Activated CD8-positive, alpha-beta T cell treated with anti-CD3 and anti-CD28 coated beads, Interleukin-2, amount 10 ng/mL, durations not matched to agents 7 days and 5 days (primary cell): ENCODE measurements around the gene RASAL2. TPM values are rescaled to one million over a fixed set of nuclear protein-coding genes. Genes with fewer than 3 reads are reported as not detected.
"Not testable (repeated sequence)": the region's sequence is repeated elsewhere in the genome, so short reads cannot be mapped to it uniquely, and the experiment has no call there.

Experiments
- ATAC-seq: fragments of 150-1000 bp; cut with Tn5 transposase; one replicate; pipeline ENCODE4 v1.10.0; 2021; ENCODE audit warnings: moderate library complexity
- CTCF ChIA-PET: fragments of 350-600 bp; sonication (Branson Sonifier 250); formaldehyde crosslinking; loops from one replicate; lab custom pipeline; 2021; ENCODE audit warnings: antibody characterized with exemption; lab: Charles Lee
- POLR2A ChIA-PET: fragments of 350-600 bp; sonication (Branson Sonifier 250); formaldehyde crosslinking; loops from one replicate; lab custom pipeline; 2021; ENCODE audit warnings: antibody characterized with exemption; lab: Charles Lee
- DNase-seq: peaks from one replicate; pipeline ENCODE4 v3.0.0-alpha.2; 2020
- H3K27ac Mint-ChIP-seq: one replicate; pipeline ENCODE4 v1.8.0; 2021; ENCODE audit warnings: mild to moderate bottlenecking, mixed read lengths
- H3K27me3 Mint-ChIP-seq: one replicate; pipeline ENCODE4 v1.8.0; 2021; ENCODE audit warnings: low read depth, mixed read lengths
- H3K36me3 Mint-ChIP-seq: one replicate; pipeline ENCODE4 v1.8.0; 2021; ENCODE audit warnings: low read depth, mixed read lengths
- H3K4me1 Mint-ChIP-seq: one replicate; pipeline ENCODE4 v1.8.0; 2021; ENCODE audit warnings: low read depth, mixed read lengths
- H3K4me3 Mint-ChIP-seq: one replicate; pipeline ENCODE4 v1.8.0; 2021; ENCODE audit warnings: mild to moderate bottlenecking, mixed read lengths
- H3K9me3 Mint-ChIP-seq: one replicate; pipeline ENCODE4 v1.8.0; 2022; ENCODE audit warnings: mixed read lengths; ENCODE audit not compliant: insufficient read depth
- total RNA-seq, 2 experiments: library from RNA; stranded (reverse); gene quantifications; one replicate each; pipeline ENCODE4 v1.2.3, GENCODE V29; 2021

Gene RASAL2
- total RNA-seq, 2 experiments from 2014 or later: not detected

DNA sequence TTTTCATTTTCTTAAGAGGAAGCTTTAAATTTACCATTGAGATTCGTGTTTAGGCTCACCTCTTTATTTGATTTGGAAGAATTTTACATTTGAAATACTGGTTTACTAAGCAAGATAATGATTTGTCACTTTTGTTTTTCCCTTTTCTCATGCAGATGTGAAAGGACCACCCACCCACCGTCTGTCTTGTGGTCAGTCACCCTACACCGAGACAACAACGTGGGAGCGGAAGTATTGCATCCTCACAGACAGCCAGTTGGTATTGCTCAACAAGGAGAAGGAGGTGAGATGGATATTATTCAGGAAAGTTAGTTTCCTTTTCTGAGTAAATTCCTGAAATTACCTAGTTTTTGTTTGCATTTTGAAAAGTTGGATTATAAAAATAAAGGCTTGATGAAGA, 189.5 kb downstream of the RASAL2 start:
- no peak overlapping the region for H3K27ac Mint-ChIP-seq
- H3K4me3 Mint-ChIP-seq: no peak overlapping the region
- ATAC-seq: no peak
- ChIA-PET CTCF (interaction anchor here (1.3 kb wide), 1 partner anchor 27 kb away, joined by 6 read pairs; no protein-coding TSS in a partner anchor), POLR2A (no interaction called here)
- H3K36me3 Mint-ChIP-seq: no peaks in the 10 kb centered on the region
- no peaks in the 10 kb centered on the region for H3K9me3 Mint-ChIP-seq
- no peaks in the 10 kb centered on the region for H3K4me1 Mint-ChIP-seq
- H3K27me3 Mint-ChIP-seq: no peaks in the 10 kb centered on the region
- no peak for DNase-seq

- no peaks in the 10 kb centered on the region for H3K36me3 Mint-ChIP-seq
- POLR2A ChIA-PET: no interaction called here
- CTCF ChIA-PET: no interaction called here
- H3K9me3 Mint-ChIP-seq: no peaks in the 10 kb centered on the region
- no peaks in the 10 kb centered on the region for H3K27me3 Mint-ChIP-seq
- no peak for ATAC-seq
- no peak overlapping the region for H3K27ac Mint-ChIP-seq
- no peak for DNase-seq
- no peak overlapping the region for H3K4me3 Mint-ChIP-seq
- H3K4me1 Mint-ChIP-seq: no peaks in the 10 kb centered on the region
Measured at GRCh38 chr1:178284058-178284457, 190.2 kb downstream of the RASAL2 start.

- no peak overlapping the region for H3K27ac Mint-ChIP-seq
- no peaks in the 10 kb centered on the region for H3K9me3 Mint-ChIP-seq
- ATAC-seq (no peak), DNase-seq (no peak)
- H3K4me1 Mint-ChIP-seq: no peaks in the 10 kb centered on the region
- no peak overlapping the region for H3K4me3 Mint-ChIP-seq
- no peaks in the 10 kb centered on the region for H3K27me3 Mint-ChIP-seq
- ChIA-PET POLR2A (no interaction called here), CTCF (no interaction called here)
- H3K36me3 Mint-ChIP-seq: no peaks in the 10 kb centered on the region
Measured at GRCh38 chr1:178291166-178291565, 197.3 kb downstream of the RASAL2 start.

GRCh38 chr1:178294654-178295053, 200.8 kb downstream of the RASAL2 start:
- no peaks in the 10 kb centered on the region for H3K27me3 Mint-ChIP-seq
- H3K4me1 Mint-ChIP-seq: no peaks in the 10 kb centered on the region
- no peak overlapping the region for H3K27ac Mint-ChIP-seq
- no peak overlapping the region for H3K4me3 Mint-ChIP-seq
- DNase-seq: no peak
- ChIA-PET POLR2A (no interaction called here), CTCF (no interaction called here)
- no peaks in the 10 kb centered on the region for H3K9me3 Mint-ChIP-seq
- no peak for ATAC-seq
- H3K36me3 Mint-ChIP-seq: no peaks in the 10 kb centered on the region

GRCh38 chr1:178300352-178300699, 206.4 kb downstream of the RASAL2 start:
- POLR2A ChIA-PET: no interaction called here
- no peak overlapping the region for H3K4me3 Mint-ChIP-seq

GRCh38 chr1:178301141-178301540, 207.2 kb downstream of the RASAL2 start:
- Mint-ChIP-seq H3K27ac (no peak overlapping the region), H3K9me3 (no peaks in the 10 kb centered on the region), H3K36me3 (no peaks in the 10 kb centered on the region), H3K4me3 (no peak overlapping the region), H3K27me3 (no peaks in the 10 kb centered on the region), H3K4me1 (no peaks in the 10 kb centered on the region)
- CTCF ChIA-PET: interaction anchor here (1.1 to 2.5 kb wide), 3 partner anchors 10 to 200 kb away, joined by 3 to 46 read pairs (median 11); no protein-coding TSS in a partner anchor
- DNase-seq (no peak), ATAC-seq (no peak)
- POLR2A ChIA-PET: no interaction called here

More at GRCh38 chr1:178300352-178300699, 206.4 kb downstream of the RASAL2 start:
- Mint-ChIP-seq H3K4me1 (no peaks in the 10 kb centered on the region), H3K9me3 (no peaks in the 10 kb centered on the region), H3K27me3 (no peaks in the 10 kb centered on the region), H3K27ac (no peak overlapping the region), H3K36me3 (no peaks in the 10 kb centered on the region)
- CTCF ChIA-PET: interaction anchor here (0.9 to 2.5 kb wide), 10 partner anchors 11 to 703 kb away, joined by 3 to 46 read pairs (median 4); no protein-coding TSS in a partner anchor
- no peak for ATAC-seq
- no peak for DNase-seq

GRCh38 chr1:178307264-178307663, 213.4 kb downstream of the RASAL2 start:
- ChIA-PET POLR2A (no interaction called here), CTCF (no interaction called here)
- ATAC-seq (no peak), DNase-seq (no peak)
- Mint-ChIP-seq H3K9me3 (no peaks in the 10 kb centered on the region), H3K36me3 (no peaks in the 10 kb centered on the region), H3K4me3 (no peak overlapping the region), H3K27me3 (peaks cover 3% of the 10 kb centered on the region), H3K27ac (no peak overlapping the region), H3K4me1 (no peaks in the 10 kb centered on the region)

DNA sequence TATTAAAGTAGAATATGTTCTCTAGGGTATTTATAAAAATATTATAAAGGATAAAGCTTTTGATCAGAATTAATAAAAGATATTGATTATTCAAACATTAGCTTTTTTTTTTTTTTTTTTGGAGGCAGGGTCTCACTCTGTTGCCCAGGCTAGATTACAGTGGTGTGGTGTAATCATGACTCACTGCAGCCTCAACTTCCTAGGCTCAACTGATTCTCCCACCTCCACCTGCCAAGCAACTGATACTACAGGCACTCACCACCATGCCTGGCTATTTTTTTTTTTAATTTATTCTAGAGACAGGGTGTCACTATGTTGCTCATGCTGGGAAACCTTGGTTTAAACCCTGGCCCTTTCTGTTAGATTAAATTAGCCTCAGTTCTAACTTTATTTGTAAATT, 214.5 kb downstream of the RASAL2 start:
- Mint-ChIP-seq H3K4me3 (no peak overlapping the region), H3K27ac (no peak overlapping the region), H3K9me3 (no peaks in the 10 kb centered on the region), H3K36me3 (no peaks in the 10 kb centered on the region), H3K27me3 (peaks cover 3% of the 10 kb centered on the region), H3K4me1 (no peaks in the 10 kb centered on the region)
- CTCF ChIA-PET: interaction anchor here (5.1 kb wide), 1 partner anchor 9 kb away, joined by 46 read pairs; no protein-coding TSS in a partner anchor
- DNase-seq: no peak
- POLR2A ChIA-PET: no interaction called here
- no peak for ATAC-seq

- H3K4me1 Mint-ChIP-seq: no peaks in the 10 kb centered on the region
- H3K4me3 Mint-ChIP-seq: no peak overlapping the region
- H3K27me3 Mint-ChIP-seq: peaks cover 3% of the 10 kb centered on the region
- H3K36me3 Mint-ChIP-seq: no peaks in the 10 kb centered on the region
- H3K27ac Mint-ChIP-seq: no peak overlapping the region
- H3K9me3 Mint-ChIP-seq: no peaks in the 10 kb centered on the region
- ATAC-seq (peak; percentile 44), DNase-seq (no peak)
- CTCF ChIA-PET: interaction anchor here (0.8 to 5.1 kb wide), 16 partner anchors 11 to 443 kb away, joined by 3 to 46 read pairs (median 3); no protein-coding TSS in a partner anchor
- POLR2A ChIA-PET: no interaction called here
Measured at GRCh38 chr1:178310685-178311105, 216.8 kb downstream of the RASAL2 start.

- H3K9me3 Mint-ChIP-seq: no peaks in the 10 kb centered on the region
- POLR2A ChIA-PET: no interaction called here
- H3K27me3 Mint-ChIP-seq: peaks cover 3% of the 10 kb centered on the region
- CTCF ChIA-PET: interaction anchor here (1.0 to 5.1 kb wide), 7 partner anchors 11 to 442 kb away, joined by 3 to 46 read pairs (median 4); no protein-coding TSS in a partner anchor
- DNase-seq (no peak), ATAC-seq (no peak)
- no peaks in the 10 kb centered on the region for H3K36me3 Mint-ChIP-seq
- H3K27ac Mint-ChIP-seq: no peak overlapping the region
- H3K4me1 Mint-ChIP-seq: no peaks in the 10 kb centered on the region
- no peak overlapping the region for H3K4me3 Mint-ChIP-seq
Measured at GRCh38 chr1:178311164-178311563, 217.3 kb downstream of the RASAL2 start.

DNA sequence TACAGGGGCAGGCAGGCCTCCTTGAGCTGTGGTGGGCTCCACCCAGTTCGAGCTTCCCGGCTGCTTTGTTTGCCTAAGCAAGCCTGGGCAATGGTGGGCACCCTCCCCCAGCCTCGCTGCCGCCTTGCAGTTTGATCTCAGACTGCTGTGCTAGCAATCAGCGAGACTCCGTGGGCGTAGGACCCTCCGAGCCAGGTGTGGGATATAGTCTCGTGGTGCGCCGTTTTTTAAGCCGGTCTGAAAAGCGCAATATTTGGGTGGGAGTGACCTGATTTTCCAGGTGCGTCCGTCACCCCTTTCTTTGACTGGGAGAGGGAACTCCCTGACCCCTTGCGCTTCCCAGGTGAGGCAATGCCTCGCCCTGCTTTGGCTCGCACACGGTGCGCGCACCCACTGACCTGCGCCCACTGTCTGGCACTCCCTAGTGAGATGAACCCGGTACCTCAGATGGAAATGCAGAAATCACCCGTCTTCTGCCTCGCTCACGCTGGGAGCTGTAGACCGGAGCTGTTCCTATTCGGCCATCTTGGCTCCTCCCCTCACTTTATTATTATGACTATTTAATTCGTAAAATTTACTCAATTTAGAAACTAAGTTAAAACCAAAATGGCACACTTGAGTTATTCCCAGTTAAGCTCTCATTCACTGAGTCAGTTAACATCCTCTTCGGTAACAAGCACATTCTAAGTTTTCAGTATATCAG, 226.5 kb downstream of the RASAL2 start:
- ATAC-seq, H3K27me3 Mint-ChIP-seq, DNase-seq, CTCF ChIA-PET, H3K4me3 Mint-ChIP-seq, POLR2A ChIA-PET, H3K27ac Mint-ChIP-seq, H3K4me1 Mint-ChIP-seq, H3K36me3 Mint-ChIP-seq, H3K9me3 Mint-ChIP-seq: not testable (repeated sequence)

- ATAC-seq (no peak), DNase-seq (no peak)
- Mint-ChIP-seq H3K36me3 (no peaks in the 10 kb centered on the region), H3K27ac (no peak overlapping the region), H3K9me3 (no peaks in the 10 kb centered on the region), H3K4me1 (no peaks in the 10 kb centered on the region), H3K27me3 (no peaks in the 10 kb centered on the region), H3K4me3 (no peak overlapping the region)
- ChIA-PET CTCF (no interaction called here), POLR2A (no interaction called here)
Measured at GRCh38 chr1:178323067-178323466, 229.2 kb downstream of the RASAL2 start.
